Panc1 (cell line): Measurements from ENCODE around the gene SLC6A8.

Experiments used
- REST ChIP-seq, 2 experiments: IDR thresholded peaks; 2 replicates each; pipeline ENCODE4 v1.6.1; 2011 to 2012; ENCODE audit warnings: low read depth in 2 of 2, control low read depth in 1 of 2, low read length in 1 of 2, mild to moderate bottlenecking in 1 of 2, moderate library complexity in 1 of 2; ENCODE audit not compliant: insufficient read depth in 1 of 2
- TF ChIP-seq, protein P1 (sequence below): fragments of 450-650 bp; IDR thresholded peaks from 2 replicates; pipeline ENCODE4 v1.5.1; 2017; ENCODE audit warnings: mild to moderate bottlenecking

DNA sequence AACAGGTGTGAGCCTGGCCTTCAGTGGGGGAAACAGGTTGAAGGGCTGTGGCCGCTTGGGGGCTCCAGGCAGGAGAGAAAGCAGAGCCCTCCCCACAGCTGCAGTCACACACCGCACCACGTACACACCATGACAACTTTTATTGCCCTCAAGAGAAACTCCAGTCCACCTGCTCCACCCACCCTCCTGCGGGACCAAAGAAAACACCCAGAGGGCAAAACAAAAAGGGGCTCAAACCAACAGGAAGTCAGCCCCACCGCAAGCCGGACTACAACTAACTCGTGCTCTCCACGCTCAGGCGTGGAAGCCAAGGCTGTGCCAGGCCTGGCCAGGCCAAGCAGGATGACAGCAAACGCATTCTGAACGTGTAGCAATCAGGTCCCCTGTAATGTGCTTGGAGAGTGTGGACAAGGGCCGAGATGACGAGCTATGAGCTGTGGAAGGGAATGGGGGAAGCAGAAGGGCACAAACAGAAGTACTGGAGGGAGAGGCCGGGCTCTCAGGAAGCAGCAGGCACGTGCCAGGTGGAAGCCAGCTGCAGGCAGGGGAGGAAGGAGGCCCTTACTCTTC is 12.7 kb downstream of the SLC6A8 start:
- TF ChIP-seq, protein P1, sequence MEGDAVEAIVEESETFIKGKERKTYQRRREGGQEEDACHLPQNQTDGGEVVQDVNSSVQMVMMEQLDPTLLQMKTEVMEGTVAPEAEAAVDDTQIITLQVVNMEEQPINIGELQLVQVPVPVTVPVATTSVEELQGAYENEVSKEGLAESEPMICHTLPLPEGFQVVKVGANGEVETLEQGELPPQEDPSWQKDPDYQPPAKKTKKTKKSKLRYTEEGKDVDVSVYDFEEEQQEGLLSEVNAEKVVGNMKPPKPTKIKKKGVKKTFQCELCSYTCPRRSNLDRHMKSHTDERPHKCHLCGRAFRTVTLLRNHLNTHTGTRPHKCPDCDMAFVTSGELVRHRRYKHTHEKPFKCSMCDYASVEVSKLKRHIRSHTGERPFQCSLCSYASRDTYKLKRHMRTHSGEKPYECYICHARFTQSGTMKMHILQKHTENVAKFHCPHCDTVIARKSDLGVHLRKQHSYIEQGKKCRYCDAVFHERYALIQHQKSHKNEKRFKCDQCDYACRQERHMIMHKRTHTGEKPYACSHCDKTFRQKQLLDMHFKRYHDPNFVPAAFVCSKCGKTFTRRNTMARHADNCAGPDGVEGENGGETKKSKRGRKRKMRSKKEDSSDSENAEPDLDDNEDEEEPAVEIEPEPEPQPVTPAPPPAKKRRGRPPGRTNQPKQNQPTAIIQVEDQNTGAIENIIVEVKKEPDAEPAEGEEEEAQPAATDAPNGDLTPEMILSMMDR, result no peak
- no peak for TF ChIP-seq REST (IDR thresholded peaks at IDR 0.05; ENCODE audit: insufficient read depth in 1 of 2, low read depth in 2 of 2, low read length in 1 of 2)
